ENCODE measurements around the gene NAALADL1. TPM values are rescaled to one million over a fixed set of nuclear protein-coding genes. Genes with fewer than 3 reads are reported as not detected.
A peak's percentile ranks its signal among the peaks of the same experiment; 100 is the strongest.

Gene NAALADL1
- total and polyA plus RNA-seq, 12 donors = 1.3 to 15.7 (median 5.5) TPM

DNA sequence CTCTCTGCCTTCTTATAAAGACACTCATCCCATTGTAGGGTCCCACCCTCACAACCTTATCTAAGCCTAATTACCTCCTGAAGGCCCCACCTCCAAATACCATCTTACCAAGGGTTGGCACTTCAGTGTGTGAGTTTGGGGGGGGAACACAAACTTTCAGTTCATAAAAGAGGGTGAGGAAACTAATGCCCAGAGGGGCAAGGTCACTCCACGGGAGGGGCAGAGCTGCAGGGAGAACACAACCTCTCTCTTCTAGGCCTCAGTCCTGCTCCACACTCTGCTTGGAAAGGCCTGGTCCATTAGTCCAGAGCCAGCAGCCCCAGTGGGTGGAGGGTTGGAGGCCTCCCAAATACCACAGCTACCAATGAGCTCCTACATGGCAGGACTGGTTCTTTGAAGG lies 58.9 kb downstream of the NAALADL1 start:
- TF ChIP-seq POLR2A (IDR thresholded peaks at IDR 0.05) = no peak
- TF ChIP-seq CTCF (IDR thresholded peaks at IDR 0.05) = no peak
- Histone ChIP-seq H3K27me3 (no peaks in the 10 kb centered on the region), H3K27ac (no peak overlapping the region), H3K36me3 (replicated peaks in 1 of 2) (no peaks in the 10 kb centered on the region), H3K9me3 (replicated peaks in 1 of 3) (no peaks in the 10 kb centered on the region), H3K4me3 (no peak overlapping the region), H3K4me1 (replicated peaks in 1 of 2) (peaks cover 15 to 16% of the 10 kb centered on the region in 2 donors)
- intact Hi-C loops (cut with DNase I) = loop anchor here in 1 of 2 donors (10.0 kb wide), 2 partner anchors 65 to 155 kb away; partner anchors contain the start of genes CDC42BPG and GPHA2
- DNase-seq = no peak
- WGBS, 4 donors = 78 to 100% (median 89%) methylated on average over 1 of the region's 1 CpG

DNA sequence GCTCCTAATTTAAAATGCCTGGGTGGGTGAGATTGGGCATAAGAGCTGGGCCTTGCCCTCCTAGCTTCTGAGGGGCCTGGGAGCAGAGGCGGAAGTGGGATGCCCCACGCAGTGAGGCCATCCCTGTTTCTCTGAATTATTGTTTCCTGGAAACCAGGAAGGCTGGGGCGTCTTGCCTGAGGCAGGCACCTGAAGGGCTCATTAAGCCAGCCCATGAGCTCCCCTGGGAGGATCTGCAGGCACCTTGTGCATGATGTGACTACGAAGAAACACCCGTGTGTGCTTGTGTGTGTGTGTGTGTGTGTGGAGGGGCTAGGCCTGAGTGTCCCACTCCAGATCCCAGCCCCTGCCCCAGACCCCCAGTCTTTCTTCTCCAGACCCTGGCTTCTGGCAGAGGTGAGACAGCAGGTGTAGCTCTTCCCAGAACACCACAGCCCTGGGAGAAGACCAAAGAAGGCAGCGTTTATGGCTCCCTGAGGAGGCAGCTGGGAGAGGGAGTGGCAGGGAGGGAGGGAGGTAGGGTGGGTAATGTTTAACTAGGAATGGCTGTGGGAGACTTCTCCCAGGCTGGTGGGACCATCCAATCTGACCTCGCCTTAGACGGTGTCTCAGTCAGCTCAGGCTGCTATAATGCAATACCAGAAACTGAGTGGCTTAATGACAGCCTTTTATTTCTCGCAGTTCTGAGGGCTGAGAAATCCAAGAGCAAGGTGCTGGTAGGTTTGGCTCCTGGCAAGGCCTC lies 59.5 kb downstream of the NAALADL1 start:
- Histone ChIP-seq H3K36me3 (replicated peaks in 1 of 2) (no peaks in the 10 kb centered on the region), H3K4me1 (replicated peaks in 1 of 2) (peaks cover 15 to 16% of the 10 kb centered on the region in 2 donors), H3K9me3 (replicated peaks in 1 of 3) (no peaks in the 10 kb centered on the region), H3K27me3 (no peaks in the 10 kb centered on the region), H3K4me3 (no peak overlapping the region), H3K27ac (no peak overlapping the region)
- TF ChIP-seq POLR2A (IDR thresholded peaks at IDR 0.05) (no peak), CTCF (IDR thresholded peaks at IDR 0.05) (no peak)
- intact Hi-C loops (cut with DNase I) = loop anchor here in 1 of 2 donors (10.0 kb wide), 2 partner anchors 64 to 154 kb away; partner anchors contain the start of genes CDC42BPG and GPHA2
- no peak for DNase-seq
- 77 to 84% (median 81%) methylated on average over 6 to 9 of the region's 9 CpGs for WGBS, 4 donors

DNA sequence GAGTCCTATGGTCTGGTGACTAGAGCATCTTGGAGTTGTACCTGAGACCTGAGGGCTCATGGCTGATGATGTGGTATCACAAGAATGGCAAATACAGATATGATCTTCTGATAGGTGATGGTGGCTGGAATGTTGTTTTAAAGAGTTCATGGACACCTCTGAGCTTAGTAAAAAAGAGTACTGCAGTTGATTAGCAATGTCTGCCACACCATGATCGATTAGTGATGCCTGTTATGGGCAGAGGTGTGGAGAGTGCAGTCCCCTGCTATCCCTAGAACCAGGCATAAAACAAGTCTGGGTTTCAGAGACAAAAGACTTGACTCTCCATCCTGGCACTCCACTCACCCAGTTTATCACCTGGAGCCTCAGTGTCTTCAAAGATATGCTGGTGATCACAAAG lies 60.2 kb downstream of the NAALADL1 start:
- Histone ChIP-seq H3K9me3 (replicated peaks in 1 of 3) (no peaks in the 10 kb centered on the region), H3K36me3 (replicated peaks in 1 of 2) (no peaks in the 10 kb centered on the region), H3K4me1 (replicated peaks in 1 of 2) (peaks cover 15 to 16% of the 10 kb centered on the region in 2 donors), H3K27ac (no peak overlapping the region), H3K4me3 (no peak overlapping the region), H3K27me3 (no peaks in the 10 kb centered on the region)
- no peak for DNase-seq
- TF ChIP-seq CTCF (IDR thresholded peaks at IDR 0.05) (no peak), POLR2A (IDR thresholded peaks at IDR 0.05) (no peak)
- intact Hi-C loops (cut with DNase I) = loop anchor here in 1 of 2 donors (10.0 kb wide), 2 partner anchors 63 to 153 kb away; partner anchors contain the start of genes CDC42BPG and GPHA2
- WGBS, 4 donors = 75 to 93% (median 85%) methylated on average over 1 of the region's 1 CpG

GRCh38 chr11:64996710-64997380 lies 61.5 kb downstream of the NAALADL1 start, which contains the start of gene BATF2:
BATF2 (minus strand) TSS chr11:64996971; CDS start chr11:64996914, 57 bp downstream.
- Histone ChIP-seq H3K36me3 (replicated peaks in 1 of 2) (no peaks in the 10 kb centered on the region), H3K9me3 (replicated peaks in 1 of 3) (no peaks in the 10 kb centered on the region), H3K27me3 (no peaks in the 10 kb centered on the region), H3K27ac (peak within 1 kb of the TSS in 4 of 5 donors; percentile 48 to 81 (median 62)), H3K4me3 (peak within 1 kb of the TSS in 2 of 4 donors; percentile 29 to 57), H3K4me1 (replicated peaks in 1 of 2) (peaks cover 15 to 16% of the 10 kb centered on the region in 2 donors)
- DNase-seq = peak; percentile 72 to 94 (median 89)
- 16 to 32% (median 23%) methylated on average over 4 to 9 of the region's 9 CpGs for WGBS, 4 donors
- TF ChIP-seq CTCF (IDR thresholded peaks at IDR 0.05) (peak; percentile 35 to 78 (median 62)), POLR2A (IDR thresholded peaks at IDR 0.05) (peak; percentile 46 to 84)
- intact Hi-C loops (cut with DNase I) = loop anchor here in 1 of 2 donors (10.0 kb wide), 2 partner anchors 62 to 152 kb away; partner anchors contain the start of genes CDC42BPG and GPHA2
